ENCODE measurements around the gene CRYM.
"Not testable (repeated sequence)": the region's sequence is repeated elsewhere in the genome, so short reads cannot be mapped to it uniquely, and the experiment has no call there.

Gene CRYM

DNA sequence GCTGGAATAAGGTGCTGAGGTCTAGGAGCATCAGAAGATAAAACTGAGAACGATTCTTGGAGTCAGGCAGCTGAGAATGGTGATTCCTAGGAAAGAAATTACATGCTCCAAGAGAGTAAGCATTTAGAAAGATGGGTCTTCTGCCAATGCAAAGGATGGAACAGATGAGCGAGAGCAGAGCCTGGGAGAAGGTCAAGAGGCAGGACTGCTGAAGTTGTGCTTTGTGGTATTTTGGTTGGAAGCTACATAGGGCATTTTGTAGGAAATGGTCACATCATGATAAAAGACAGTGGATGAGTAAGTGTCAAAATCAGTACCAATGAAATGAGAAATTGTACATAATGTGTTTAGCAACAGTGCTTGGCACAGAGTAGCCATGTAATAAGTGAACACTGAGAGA lies 1.4 kb upstream of the CRYM start:
- no peak for DNase-seq (ENCODE audit: low read depth)

- DNase-seq (ENCODE audit: low read depth) = no peak
Observed at GRCh38 chr16:21277045-21277926, 804 bp downstream of the CRYM start.

DNA sequence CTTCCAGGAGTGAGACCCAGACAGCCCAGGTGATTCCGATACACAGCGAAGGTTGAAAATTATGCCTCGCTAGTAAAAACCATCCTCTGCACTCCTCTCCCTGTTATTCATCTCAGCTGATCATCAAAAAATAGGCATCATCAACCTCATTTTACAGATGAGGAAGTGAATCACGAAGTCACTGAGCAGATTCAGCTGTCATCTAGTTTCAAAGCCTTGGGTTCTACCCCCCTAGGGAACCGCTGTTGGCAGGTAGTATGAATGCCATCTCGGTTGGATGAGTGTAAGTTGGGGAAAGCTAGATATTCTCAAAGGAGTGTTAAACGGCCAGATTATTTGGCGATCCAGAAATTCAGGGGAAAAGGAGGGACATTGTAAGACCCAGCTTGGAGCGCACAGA lies 2.0 kb downstream of the CRYM start:
- DNase-seq (ENCODE audit: low read depth) = no peak

GRCh38 chr16:21275529-21275928 lies 2.6 kb downstream of the CRYM start:
- no peak for DNase-seq (ENCODE audit: low read depth)

DNA sequence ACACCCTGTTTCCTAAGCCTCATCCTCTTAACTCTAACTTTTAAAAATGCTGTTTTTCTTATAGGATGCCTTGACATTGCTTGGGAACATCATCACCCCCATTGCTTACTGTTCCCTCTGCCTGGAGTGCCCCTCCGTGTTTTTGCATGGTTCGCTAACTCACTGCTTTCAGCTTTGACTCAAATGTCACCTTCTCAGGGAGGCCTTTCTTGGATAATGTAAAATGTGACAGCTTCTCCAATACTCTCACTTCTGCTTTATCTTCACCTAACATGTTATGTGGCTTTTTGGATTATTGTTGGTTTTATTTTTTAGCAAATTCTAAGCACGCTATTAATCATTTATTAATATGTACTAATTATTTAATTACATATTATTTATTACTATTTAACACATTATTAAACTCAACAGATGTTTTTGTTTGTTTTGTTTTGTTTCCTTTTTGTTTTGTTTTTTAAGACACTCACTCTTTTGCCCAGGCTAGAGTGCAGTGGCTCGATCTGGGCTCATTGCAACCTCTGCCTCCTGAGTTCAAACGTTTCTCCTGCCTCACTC lies 3.8 kb downstream of the CRYM start:
- DNase-seq (ENCODE audit: low read depth) = no peak

DNA sequence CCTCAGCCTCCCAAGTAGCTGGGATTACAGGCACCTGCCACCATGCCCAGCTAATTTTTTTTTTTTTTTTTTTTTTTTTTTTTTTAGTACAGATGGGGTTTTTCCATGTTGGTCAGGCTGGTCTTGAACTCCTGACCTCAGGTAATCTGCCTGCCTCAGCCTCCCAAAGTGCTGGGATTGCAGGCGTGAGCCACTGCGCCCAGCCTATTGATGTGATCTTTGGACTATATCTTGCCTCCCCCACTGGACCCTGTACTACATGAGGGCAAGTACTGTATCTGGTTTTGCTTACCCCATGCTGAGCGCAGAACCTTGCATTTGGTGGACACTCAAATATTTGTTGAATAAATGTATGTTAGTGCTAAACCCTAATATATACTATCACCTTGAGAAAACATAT lies 5.3 kb downstream of the CRYM start:
- not testable (repeated sequence) for DNase-seq (ENCODE audit: low read depth)

DNA sequence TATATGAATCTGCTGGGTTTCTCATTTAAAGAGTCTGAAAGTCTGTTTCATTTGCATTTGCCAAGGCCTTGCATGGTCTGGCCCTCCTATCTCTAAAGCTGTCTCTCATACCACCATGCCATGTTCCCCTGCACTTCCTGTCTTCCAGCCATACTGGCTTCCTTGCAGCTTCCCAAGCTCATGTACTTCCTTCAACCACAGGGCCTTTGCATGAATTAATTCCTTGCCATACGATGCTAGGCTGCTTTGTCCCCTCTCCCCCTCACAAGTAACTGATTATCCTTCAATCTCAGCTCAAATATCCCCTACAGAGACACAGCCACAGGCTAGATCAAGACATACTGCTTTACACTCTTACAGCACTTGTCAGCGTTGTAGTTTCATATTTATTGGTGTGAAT lies 5.8 kb downstream of the CRYM start:
- DNase-seq (ENCODE audit: low read depth) = no peak

DNA sequence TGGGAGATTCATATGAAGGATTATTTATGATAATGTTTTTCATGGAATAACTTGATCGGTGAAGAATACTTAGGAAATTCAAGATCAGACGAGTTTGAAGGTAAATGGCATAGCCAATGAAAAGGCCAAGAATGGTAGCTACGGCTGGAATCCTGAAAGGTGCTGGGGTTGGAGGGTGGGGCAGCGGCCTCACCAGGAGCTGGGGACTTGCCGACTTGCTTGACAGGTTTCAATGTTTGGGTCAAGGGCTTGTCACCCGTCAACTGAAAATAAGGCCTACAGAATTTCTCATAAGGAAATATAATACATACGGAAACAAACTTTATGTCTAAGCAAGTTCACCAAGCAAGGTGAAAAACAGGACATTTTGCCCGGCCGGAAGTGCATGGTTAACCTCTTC lies 9.9 kb downstream of the CRYM start:
- DNase-seq (ENCODE audit: low read depth) = no peak

- no peak for DNase-seq (ENCODE audit: low read depth)
Observed at GRCh38 chr16:21267298-21267697, 10.8 kb downstream of the CRYM start.

- DNase-seq (ENCODE audit: low read depth) = no peak
Observed at GRCh38 chr16:21265104-21265837, 12.8 kb downstream of the CRYM start.

DNA sequence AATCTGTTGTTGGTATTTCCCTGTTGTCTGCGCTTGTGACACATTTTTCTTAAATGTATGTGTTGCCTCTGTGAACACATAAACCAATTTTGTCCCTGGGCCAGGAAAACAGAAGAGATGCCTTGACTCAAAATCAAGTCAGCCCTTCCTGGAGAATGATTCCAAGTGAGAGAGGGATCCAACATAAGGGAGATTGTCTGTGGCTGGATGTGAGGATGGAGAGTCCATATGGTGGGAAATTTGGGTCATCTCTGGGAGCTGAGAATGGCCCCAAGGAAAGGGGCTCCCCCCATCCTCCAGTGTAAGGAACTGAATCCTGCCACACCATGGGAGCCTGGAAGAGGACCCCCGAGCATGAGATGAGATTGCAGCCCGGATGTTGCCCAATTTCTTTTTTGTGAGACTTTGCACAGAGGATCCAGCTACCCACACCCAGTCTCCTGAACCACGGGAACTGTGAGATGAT lies 13.5 kb downstream of the CRYM start:
- no peak for DNase-seq (ENCODE audit: low read depth)

DNA sequence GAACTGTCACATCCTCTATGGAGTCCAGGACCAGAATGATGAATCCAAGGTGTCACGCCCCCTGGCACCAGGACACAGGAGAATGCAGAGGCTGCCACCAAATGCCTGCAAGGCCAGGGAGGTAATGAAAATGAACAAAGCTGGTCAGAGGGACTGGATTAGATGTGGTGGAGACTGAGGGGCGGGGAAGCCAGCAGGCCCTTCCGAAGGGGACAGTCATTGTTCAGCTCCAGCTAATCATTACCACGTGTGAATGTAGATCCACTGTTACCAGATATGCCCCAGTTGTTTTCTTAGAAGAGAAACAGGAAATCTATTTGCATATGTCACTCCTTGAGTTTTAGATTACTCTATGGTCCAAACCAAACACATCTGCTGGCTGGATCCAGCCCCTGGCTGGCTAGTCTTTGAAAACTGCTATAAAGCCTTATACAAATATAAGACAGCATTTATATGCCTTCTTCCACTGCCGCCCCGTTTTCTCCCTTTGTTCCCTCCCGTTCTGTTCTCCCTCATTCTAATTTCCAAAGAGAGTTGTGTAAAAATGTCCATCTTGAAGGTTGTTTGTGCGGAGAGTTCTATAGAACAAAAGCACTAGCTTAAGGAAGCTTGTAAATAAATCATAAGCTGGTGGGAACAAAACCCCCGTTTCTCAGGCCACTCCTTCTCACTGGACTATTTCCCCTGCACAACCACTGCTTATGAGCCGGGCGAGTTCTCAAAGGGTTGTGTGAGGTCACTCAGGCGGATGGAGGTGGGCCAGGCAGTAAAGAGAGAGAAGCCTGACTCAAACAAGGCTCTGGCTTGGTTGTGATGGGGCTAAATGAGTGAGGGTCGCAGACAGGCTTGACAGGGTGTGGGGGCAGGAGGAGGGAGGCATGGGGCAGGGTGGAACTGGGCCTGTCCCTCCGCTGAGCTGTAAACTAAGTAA lies 14.2 kb downstream of the CRYM start:
- no peak for DNase-seq (ENCODE audit: low read depth)

- no peak for DNase-seq (ENCODE audit: low read depth)
Observed at GRCh38 chr16:21262779-21263639, 15.1 kb downstream of the CRYM start.

DNA sequence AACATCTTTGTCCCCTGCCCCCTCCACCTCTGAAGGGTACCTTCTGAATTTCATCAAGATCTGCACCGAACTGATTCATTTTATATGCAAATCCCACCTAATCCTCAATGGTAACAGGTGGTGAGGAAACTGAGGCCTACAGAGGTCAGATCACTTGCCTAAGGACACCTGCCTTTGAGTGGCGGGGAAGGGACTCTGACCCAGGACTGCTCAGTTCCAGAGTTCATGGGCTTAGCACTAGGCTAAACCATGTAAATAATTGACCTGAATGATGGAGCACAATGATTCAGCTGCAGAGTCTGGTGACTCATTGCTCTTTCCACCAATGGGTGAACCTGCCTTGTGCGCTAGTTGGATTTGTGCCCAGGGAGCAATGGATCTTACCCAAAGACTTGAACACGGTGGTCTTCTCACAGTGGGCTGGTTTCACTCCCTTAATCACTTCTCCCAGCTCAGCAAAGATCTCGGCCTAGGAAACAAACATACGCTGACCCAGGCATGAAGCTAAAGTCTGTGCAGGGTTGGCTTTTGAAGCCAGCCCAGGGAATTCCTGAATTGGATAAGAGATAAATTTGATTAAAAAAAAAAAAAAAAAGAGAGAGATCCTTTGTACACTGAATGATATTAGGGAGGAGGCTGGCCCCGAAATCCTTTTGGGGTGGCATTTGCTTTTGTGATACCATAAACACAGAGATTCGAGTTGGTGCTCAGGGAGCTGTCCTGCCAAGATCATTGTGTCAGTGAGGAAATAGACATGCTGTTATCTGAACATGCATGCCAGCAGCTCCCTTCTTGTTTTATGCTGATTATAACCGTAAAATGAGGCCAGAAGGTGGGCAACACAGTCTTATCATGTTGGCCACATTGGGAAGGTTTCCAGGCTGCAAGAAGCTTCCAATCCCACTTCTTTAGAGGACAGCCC lies 17.0 kb downstream of the CRYM start:
- DNase-seq (ENCODE audit: low read depth) = no peak

DNA sequence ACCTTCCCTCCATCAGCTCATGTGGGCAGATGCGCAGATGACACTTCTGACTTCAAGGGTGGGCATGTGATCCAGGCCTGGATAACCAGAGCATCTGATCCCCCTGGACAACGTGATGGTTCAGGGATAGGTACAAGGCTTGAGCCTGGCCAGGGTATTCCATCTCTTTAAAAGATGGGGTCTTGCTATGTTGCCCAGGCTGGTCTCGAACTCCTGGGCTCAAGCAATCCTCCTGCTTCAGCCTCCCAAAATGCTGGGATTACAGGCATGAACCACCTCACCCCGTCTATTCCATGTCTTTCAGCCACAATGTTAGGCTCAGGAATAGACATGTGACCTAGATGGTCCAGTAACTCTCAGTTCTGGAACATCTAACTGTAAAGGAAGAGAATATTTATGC lies 20.8 kb downstream of the CRYM start:
- no peak for DNase-seq (ENCODE audit: low read depth)

DNA sequence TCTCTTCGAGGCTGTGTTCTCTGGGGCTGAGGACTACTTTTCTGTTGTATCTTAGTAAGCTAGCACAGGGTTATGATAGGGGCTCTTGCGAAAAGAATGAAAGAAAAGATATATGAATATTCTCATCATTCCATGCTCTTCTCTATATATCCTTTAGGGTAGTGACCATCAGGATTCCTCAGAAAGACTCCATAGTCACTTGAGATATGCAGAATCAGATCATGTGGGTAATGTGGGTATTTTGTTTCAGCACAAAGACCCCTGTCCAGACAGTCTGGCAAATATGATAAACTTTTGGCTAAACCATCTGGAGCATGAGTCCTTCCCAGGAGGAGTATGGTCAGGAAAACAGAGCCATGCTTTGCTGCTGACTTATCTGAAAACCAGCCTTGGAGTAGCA lies 21.5 kb downstream of the CRYM start:
- DNase-seq (ENCODE audit: low read depth) = no peak

- DNase-seq (ENCODE audit: low read depth) = no peak
Observed at GRCh38 chr16:21253470-21253869, 24.6 kb downstream of the CRYM start.

DNA sequence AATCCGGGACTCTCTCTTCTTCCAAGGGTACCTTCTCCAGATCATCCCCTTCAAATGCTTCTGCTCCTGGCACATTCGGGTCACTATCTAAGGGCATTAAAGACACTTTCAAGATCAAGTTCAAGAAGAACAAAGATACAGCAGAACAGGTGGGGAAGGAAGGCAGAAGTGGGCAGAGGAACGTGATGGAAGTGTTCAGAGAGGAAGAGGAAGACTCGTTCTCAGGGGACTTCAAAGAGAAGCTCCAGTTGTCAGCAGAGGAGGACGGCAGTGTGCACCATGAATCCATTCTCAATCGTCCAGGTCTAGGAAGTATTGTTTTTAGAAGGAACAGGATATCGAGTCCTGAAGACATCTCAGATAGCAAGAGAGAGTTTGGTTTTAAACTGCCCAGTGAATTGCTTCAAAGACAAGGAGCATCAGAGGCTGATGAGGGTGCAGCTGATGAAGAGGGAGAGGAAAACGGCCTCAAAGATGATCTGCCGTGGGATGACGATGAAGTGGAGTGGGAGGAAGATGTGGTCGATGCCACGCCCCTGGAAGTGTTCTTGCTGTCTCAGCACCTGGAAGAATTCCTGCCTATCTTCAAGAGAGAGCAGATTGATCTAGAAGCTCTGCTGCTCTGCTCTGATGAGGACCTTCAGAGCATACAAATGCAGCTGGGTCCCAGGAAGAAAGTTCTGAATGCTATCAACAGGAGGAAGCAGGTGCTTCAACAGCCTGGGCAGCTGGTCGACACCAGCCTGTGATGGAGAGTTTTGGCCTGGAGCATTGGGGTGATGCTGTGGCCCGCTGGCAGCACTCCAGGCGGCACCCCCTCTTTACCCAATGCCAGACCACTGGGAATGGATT lies 27.8 kb downstream of the CRYM start:
- DNase-seq (ENCODE audit: low read depth) = no peak

GRCh38 chr16:21248179-21248578 lies 29.9 kb downstream of the CRYM start:
- DNase-seq (ENCODE audit: low read depth) = not testable (repeated sequence)

All from activated T-helper 1 cell treated with Interleukin-2 at 50 U/mL for 16 hours (primary cell).